Stimulated activated CD4-positive, alpha-beta T cell treated with anti-CD3 and anti-CD28 coated beads, TNF-alpha, amount 100 ng/mL, for 1 hour (primary cell): ENCODE measurements around the gene HOTAIR.

Experiments
- DNase-seq, 3 donors: peaks; one replicate each; pipeline ENCODE4 v3.0.0-alpha.2; 2020; ENCODE audit warnings: low read depth in 3 of 3, low spot score in 1 of 3

The HOTAIR gene

DNA sequence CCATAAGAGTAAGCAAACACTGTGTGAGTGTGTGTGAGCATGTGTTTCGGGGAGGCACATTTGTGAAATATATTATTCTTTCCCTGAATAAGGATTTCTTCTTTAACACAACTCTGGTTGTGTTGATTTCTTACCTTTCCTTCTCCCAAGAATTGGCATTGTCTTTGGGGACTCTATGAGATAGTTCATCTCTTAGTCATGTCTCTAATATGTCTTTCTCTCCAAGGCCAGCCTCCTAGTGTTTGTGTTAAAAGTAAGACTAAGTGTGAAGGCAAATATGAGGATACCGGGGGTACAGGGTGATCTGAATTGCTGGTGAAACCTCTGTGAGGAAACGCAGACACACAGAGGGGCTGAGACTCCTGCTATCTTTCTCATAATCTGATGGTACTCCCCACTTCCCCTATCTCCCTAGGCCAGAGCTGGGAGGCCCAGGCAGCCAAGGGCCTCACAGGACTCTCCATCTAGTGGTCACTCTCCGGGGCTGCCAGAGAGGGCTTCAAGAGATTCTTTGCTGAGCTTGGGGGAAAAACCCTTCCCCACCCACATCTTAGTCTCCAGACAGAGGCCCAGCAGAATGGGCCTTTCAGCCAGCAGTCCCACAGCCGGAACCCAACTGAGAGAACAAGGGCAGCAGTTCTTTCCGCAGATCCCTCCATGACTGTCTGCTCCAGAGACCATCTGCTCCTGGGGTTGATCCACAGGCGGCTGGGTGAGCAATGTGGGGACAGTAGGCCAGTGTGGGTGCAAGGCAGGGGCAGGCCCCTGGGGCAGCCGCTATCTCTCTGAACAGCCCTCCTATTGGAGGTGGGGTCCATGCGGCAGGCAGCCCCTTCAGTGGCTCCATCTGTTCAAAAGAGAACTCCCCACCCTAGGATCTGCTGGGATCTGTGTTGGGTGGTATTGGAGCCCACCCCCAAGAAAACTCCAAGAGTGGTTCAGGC lies 25.8 kb downstream of the HOTAIR start:
- no peak for DNase-seq

DNA sequence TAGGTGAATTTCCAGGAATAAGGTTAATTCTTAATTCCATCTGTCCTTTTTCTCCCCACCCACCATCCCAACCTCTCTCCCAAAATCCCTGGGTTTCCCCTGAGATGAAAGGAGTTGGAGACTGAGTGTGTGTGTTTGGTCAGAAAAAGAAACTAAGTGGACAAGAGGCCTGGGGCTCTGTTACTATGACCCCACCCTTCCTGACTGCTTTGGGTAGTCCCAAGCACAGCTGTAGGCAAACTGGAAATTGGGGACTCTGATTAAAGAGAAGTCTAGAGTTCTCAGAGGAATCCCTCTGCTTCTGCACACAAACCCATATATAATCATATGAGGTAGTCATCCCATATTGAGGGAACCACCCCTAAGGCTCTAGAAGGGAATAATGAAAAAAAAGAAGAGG lies 27.0 kb downstream of the HOTAIR start:
- no peak for DNase-seq

DNA sequence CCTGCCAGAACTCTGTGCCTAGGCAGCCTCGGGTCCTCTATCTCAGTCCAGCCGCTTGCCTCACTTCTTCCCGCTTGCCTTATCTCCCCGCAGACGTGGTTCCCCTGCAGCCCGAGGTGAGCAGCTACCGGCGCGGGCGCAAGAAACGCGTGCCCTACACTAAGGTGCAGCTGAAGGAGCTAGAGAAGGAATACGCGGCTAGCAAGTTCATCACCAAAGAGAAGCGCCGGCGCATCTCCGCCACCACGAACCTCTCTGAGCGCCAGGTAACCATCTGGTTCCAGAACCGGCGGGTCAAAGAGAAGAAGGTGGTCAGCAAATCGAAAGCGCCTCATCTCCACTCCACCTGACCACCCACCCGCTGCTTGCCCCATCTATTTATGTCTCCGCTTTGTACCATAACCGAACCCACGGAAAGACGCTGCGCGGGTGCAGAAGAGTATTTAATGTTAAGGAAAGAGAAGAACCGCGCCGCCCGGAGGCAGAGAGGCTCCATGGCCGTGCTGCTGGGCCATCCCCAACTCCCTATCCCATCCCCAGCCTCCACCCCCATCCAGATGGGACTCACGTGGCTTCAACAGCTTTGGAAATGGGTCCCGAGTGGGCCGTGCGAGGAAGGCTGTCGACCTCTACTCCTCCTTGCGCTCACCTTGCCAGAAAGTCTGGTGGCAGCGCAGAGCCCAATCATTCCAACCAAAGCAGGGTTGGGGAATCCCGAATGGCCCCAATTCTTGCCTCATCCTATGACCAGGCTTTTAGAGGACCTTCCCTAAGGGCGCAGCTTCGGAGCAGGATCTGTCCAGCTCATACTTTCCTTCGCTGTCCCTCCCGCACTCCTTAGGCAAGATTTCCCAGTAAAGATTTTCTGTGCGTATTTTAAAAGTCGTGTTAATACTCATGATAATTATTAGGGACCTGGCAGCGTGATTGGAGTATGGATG lies 29.6 kb downstream of the HOTAIR start:
- no peak for DNase-seq

DNA sequence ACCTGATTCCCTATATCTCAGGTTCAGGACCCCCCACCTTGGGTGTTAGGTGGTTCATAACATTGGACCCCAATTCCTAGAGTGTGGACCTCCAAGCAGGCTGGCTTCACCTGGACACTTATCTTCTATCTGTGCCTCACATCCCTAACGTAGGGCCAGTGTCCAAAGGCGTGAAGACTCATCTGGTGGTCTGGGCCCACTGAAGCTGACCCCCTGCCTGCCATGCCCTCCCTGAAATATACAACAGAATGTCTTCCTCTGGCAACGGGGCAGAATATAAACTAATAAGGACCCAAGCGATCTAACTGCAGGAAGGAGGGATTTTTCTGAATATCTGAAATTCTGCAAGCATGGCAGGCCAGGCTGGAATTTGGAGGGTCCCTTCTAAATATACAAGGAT lies 30.5 kb downstream of the HOTAIR start:
- no peak for DNase-seq

DNA sequence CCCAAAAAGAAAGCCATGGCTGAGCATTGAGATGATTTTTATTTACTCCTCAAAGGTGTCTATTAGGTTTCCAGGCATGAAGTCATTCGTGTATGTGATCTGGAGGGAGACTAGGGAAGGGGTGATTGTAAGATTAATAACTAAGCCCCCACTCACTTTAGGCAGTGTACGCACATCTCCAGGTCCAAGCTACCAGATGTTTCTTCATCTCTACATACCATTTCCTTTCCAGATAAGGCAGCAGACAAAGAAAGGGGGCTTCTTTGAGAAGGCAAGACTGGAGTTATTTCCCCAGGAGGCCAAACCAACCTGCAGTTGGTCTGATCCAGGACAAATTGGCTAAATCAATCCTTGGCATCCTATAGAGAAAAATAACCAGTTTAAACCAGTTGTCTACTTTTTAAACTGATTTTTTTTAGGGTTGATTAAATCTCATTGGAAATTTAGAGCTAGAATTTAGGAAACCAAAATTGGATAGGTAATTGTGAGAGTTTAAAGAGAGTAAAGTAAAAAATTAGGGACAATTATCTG lies 32.2 kb downstream of the HOTAIR start:
- DNase-seq, result no peak

DNA sequence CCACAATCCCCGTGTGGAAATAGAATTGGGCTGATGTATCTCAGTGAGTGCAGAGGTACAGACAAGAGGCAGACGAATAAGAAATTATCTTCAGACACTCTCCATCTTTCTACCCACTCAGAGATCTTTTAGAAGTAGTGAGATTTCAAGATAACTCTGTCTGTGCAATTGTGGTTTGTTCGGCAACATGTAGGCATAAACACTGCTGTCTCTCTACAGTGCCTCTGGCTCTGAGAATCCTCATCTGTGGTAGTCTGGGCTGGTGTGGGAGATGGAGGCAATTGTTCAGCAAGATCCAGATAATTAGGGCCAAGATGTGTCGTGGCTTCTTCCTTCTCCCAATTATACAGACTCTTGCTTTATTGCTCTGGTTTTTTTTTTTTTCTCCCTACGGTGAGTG lies 33.0 kb downstream of the HOTAIR start:
- no peak for DNase-seq

DNA sequence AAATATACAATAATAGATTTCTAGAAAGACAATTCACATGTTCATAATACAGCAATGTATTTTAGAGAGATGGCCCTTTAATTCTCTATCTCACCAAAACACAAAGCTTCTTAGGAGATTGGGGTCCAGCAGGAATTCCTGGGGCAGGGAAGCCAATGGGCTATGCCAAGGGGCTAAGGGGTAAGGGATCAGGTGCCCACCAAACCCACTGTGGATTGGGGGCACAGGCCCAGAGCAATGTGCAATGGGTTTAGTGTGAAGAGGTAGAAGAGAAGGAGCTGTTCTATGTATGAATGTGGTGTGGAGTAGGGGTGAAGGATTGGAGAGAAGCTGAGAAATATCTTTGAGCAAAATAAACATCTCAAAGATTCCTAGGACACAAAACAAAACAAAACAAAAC lies 33.6 kb downstream of the HOTAIR start:
- DNase-seq, result no peak

DNA sequence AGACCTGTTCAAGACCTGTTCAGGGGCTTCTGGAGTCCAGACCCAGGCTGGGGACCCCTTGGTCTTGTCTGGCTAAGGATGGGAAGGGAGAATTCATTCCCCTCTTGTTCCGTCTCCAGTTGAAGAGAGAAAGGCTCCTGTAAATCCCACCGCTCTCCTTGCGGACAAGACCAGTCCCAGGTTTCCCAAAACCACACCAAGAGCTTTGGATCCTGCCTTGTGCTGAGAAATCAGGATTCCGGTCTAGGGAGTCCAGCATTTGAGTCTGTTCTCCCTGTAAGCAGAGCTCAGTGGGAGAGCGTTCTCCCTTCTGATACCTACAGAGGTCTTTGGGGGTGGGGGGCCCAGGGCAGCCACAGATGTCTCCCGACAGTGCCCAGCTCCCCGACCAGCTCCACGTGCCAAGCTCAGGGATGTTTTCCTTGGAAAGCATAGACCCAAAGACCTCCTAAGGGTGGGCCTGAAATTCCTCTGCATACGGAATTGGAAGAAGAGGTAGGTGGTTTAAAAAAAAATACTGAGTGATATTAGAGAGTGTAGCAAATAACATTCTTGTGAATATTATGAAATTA lies 34.2 kb downstream of the HOTAIR start:
- DNase-seq, result no peak

DNA sequence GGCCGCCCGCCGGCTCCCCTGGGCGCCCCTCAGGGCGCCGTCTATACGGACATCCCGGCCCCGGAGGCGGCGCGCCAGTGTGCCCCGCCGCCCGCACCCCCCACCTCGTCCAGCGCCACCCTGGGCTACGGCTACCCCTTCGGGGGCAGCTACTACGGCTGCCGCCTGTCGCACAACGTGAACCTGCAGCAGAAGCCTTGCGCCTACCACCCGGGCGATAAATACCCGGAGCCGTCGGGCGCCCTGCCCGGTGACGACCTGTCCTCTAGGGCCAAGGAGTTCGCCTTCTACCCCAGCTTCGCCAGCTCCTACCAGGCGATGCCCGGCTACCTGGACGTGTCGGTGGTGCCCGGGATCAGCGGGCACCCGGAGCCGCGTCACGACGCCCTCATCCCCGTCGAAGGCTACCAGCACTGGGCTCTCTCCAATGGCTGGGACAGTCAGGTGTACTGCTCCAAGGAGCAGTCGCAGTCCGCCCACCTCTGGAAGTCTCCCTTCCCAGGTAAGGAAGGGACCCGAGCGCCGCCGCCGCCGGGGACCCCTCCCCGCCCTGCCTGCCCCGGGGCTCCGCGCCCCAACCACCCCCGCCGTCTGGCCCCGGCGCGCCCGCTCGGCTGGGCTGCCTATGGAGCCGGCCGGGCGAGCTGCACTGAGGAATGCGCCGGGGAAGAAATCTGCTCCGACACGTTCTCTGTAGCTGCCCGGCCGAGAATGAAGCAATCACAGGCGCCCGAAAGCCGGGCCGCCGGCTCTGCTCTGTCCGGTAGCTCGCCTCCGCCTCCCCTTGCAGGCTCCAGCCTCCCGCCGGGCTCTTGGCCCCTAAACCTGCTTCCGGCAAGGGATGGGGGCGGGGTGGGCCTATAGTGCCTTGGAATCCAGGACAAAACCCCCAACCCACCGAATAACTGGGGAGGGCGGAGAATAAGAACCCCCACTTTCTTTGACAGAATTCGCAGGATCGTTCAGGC lies 35.3 kb downstream of the HOTAIR start:
- no peak for DNase-seq

DNA sequence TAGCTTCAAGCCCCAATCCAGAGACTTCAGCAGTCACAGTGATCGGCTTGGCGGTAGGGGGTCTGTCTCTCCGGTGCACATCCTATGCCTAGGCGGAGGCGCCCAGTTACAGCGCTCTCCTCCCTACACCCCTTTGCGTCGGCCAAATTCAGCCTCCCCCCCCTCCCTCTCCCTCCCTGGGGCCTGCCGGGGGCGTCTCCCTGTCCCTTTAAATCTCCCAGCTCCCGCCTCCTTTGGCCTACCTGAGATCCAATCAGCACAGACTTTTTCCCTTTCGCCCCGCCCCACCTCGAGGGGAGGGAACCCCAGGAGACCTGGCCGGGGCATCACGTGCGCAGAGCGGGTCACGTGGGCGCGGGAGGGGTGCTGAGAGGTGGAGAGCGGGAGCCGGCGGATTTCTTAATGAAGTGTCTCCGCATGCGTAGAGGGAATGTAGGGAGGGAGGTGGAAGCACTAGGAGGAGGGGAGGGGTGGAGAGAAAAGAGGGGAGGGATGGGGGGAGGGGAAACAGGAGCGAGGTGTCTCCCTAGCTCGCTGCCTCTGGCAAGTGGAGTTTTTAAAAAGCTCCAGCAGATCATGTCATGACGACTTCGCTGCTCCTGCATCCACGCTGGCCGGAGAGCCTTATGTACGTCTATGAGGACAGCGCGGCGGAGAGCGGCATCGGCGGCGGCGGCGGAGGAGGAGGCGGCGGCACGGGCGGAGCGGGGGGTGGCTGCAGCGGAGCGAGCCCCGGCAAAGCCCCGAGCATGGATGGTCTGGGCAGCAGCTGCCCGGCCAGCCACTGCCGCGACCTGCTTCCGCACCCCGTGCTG lies 36.2 kb downstream of the HOTAIR start, which contains the start of gene HOXC13:
HOXC13 (plus strand) TSS at position 506 of the 815 bp plus-strand sequence; CDS start at position 582, 76 bp downstream.
- DNase-seq, result no peak

DNA sequence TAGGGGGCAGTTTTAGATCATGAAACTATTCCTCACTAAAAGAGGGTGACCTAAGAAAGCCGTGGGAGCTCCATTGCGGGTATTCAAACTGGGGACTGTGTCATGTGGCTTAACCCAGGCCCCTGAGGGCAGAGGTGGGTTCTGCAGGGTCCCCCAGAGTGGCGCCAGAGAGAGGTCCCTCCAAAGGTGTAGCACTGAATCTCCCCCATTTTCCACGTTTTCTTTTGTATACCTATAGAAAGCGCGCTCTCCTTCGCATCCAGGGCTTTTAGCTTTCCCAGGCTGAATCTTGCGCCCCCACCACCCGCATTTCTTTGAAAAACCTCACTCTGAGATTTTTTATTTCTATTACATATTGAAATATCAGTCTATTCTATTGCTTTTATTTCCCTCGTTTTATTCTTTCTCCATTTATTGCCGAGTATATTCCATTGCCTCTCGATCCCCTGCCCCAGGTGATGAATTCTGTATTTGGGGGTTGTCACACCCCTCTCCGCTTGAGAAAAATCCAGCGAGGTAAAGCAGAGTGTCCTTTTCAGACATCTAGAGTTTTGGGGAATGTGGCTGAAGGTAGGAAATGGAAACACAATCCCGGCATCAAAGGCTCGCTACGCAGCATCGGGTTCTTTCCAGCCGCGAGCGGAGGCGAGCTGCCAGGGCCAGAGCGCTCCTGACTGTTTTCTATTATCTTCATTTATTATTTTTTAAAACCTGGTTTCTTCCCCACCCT lies 37.0 kb downstream of the HOTAIR start:
- no peak for DNase-seq

DNA sequence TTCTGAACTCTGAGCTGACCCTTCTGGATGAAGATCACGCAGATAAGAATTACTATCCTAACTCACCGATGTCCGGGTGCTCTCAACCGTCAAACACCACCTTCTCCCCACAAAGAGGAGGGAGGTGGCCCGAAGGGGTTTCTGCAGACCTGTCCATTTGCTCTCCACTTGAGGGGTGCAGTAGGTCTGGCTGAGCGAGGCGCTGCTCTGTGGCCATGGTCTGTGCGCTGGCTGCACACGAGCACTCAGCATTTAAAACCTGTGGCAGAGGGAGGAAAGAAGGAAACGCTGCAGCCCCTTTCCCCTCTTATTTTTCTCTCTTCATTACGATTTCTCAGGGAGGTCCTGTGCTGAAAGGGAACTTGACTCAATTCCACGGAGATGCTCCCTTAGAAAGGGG lies 37.7 kb downstream of the HOTAIR start:
- no peak for DNase-seq

DNA sequence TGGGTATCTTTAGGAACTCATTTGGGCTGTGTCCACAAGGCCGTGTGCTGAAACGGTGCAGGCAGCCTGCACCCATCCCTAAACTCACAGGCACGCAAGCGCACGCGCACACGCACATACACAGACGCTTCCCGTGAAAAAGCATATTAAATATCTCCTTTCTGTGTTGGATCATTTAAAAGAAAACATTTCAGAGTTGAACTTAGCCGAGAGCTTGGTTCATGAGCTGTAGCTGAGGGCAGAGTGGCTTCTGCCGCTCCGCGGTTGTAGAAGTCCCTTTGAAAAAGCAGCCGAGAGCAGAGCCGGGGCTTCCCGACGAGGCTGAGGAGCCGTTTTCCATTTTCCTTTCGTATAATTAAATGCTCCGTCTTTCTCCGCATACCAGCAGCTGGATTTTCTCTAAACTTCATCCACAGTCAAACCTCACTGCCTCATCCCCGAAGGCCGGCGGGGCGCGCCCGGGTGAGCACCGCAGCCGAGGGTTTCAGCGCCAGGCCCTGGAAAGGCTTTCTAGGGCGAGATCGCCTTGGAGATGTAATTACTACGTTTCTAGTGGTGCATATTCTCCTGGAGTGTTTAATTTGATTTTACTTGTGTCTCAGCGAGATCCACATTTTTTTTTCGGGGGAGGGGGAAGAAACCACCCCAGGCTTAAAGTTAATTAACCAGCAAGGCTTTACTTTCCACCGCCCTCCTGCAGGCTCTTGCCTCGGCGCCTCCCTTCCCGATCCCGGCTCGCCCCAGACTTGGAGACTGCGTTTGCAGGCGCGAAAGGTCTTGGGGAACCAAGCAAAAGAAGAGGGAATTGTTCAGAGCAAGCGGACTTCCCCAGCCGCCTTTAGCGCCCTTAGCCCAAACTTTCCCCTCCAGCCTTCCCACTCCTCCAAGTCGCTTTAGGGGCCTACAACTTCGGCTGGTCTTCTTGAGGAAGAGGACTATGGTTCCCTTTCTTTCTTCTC lies 39.1 kb downstream of the HOTAIR start:
- no peak for DNase-seq

DNA sequence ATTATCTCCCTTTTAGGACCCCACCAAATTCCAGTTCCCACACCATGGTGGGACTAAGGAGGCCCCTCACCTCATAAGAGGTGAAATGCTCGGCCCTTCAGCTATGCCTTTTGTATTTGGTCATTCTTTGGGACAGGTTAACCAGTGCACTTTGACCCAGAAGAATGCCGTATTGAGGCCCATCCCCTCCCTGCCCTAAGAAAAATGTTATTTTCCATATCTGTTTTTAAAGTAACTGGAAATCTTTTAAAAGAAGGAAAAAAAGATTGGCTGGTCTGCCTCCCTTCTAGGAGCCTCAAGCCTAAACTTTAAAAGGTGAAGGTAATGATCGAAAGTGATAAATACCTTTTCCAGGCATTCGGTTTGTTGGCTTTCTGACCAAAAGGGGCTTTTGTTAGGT lies 41.8 kb downstream of the HOTAIR start:
- DNase-seq, result no peak

DNA sequence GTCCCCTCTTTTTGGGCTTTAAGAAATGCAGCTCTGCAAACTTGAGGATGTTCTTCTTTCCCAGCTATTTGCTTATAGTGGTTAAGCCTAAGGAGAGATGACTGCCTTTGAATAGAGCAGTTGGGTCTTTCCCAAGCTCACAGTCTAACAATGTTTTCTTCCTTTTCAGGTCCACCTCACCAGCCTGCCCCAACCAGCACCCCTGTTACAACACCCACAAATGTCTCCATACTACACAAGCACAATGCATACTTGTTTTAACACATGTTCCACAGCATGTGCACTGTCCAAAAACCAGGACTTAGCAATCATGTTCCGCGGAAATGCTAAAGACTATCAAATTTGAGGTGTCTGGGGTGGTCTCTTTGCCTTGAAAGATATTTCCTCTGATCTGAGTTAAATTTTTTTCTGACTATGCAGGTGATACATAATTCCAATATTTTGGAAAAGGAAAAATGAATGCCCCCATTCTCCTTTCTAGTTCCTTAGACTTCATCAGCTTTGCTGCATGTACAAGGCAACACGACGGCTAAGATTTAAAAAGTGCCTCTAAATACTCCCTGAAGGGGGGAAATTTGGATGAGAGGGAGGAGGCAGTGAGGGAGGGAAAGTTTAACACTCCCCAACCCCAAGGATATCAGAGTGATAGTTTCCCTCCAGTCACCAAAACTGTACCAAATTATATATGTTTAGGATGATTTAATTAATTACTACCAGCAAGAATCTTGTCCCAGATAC lies 42.7 kb downstream of the HOTAIR start:
- DNase-seq, result no peak

DNA sequence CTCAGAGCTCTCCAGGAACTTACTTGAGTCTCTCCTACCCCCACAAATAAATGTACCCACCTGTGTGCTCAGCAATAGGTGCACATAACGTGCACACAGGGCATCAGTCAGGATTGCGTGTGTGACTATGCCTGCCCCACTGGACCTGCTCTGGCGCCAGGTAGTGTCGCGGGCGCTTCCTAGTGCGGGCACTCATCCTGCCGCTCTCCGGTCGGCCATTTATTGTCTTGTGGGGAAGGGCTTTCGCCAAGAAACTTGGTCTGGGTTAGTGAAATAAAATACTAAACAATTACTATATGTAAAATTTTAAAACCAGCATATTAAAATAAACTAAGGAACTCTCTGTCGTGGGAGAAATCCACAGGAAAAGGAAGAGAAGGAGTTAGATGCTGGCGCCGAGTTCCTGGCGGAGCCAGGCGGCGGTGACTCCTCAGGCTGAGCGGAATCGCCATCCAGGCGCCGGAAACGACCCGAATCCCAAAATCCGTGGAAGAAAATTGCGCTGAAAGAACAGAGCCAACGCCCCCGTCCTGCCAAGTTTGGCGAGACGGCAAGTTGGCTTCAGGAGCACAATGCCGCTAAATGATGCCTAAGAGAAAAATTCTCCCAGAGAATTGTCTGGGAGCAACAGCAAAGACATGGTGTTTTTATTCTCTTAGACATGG lies 44.0 kb downstream of the HOTAIR start:
- DNase-seq, result no peak
